ENCODE measurements around the gene C2CD2L.
"Not testable (repeated sequence)": the region's sequence is repeated elsewhere in the genome, so short reads cannot be mapped to it uniquely, and the experiment has no call there.

The C2CD2L gene

GRCh38 chr11:119126675-119127268 lies 19.6 kb downstream of the C2CD2L start:
- H3K36me3 Mint-ChIP-seq (ENCODE audit: insufficient read depth): peaks cover 59% of the 10 kb centered on the region
- no peak overlapping the region for H3K4me3 Mint-ChIP-seq
- peaks cover 19 to 32% of the 10 kb centered on the region in 2 donors for H3K4me1 Mint-ChIP-seq (ENCODE audit: low read depth in 2 of 2)
- no peaks in the 10 kb centered on the region for H3K27me3 Mint-ChIP-seq
- peak overlapping the region; percentile 73 to 81 for H3K27ac Mint-ChIP-seq
- H3K9me3 Mint-ChIP-seq: no peaks in the 10 kb centered on the region
- DNase-seq: no peak
- no peak for ATAC-seq (replicated peaks)

GRCh38 chr11:119130662-119131061 lies 23.5 kb downstream of the C2CD2L start:
- H3K4me3 Mint-ChIP-seq: no peak overlapping the region
- H3K27ac Mint-ChIP-seq: no peak overlapping the region
- peaks cover 57% of the 10 kb centered on the region for H3K36me3 Mint-ChIP-seq (ENCODE audit: insufficient read depth)
- H3K27me3 Mint-ChIP-seq: no peaks in the 10 kb centered on the region
- peaks cover 5 to 8% of the 10 kb centered on the region in 2 donors for H3K4me1 Mint-ChIP-seq (ENCODE audit: low read depth in 2 of 2)
- no peak for ATAC-seq (replicated peaks)
- no peak for DNase-seq
- no peaks in the 10 kb centered on the region for H3K9me3 Mint-ChIP-seq

DNA sequence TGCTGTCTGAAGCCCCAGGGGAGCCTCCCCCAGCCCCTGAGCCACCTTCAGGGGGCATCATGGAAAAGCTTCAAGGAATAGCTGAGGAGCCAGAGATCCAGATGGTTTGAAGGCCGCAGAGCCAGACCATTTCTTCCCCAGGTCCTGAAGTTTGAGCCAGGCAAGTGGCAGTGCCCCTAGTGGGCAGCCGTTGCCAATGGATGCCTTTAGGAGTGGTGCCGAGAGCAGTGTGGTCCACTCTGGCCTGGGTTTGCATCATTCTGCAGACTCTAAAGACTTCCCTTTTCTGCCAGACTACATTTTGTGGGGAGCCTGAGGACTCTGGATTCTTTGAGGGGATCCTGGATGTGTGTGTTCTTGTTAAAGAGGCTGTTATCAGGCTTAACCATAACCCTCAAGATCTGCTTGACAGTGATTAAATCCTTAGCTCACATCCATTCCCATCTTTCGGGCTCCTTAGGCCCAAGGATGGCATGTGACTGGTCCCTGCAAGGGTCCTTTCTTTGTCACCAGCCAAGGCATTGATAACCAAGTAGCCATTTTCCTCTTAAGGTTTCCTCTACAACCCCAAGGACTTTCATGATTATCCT lies 27.3 kb downstream of the C2CD2L start:
- no peak overlapping the region for H3K27ac Mint-ChIP-seq
- peak; percentile 33 for ATAC-seq (replicated peaks)

DNA sequence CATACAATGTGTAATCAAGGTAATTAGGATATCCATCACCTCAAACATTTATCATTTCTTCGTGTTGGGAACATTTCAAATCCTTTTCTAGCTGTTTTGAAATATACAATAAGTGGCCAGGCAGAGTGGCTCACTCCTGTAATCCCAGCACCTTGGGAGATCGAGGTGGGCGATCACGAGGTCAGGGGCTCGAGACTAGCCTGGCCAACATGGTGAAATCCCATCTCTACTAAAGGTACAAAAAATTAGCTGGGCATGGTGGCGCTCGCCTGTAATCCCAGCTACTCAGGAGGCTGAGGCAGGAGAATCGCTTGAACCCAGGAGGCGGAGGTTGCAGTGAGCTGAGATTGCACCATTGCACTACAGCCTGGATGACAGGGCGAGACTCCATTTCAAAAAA lies 32.1 kb downstream of the C2CD2L start:
- not testable (repeated sequence) for H3K4me3 Mint-ChIP-seq; DNase-seq; ATAC-seq (replicated peaks); H3K9me3 Mint-ChIP-seq; H3K36me3 Mint-ChIP-seq (ENCODE audit: insufficient read depth); H3K27ac Mint-ChIP-seq; H3K4me1 Mint-ChIP-seq (ENCODE audit: low read depth in 2 of 2)
- peaks cover 22 to 26% of the 10 kb centered on the region in 2 donors for H3K27me3 Mint-ChIP-seq

More for the DNA sequence above, 27.3 kb downstream of the C2CD2L start:
- H3K4me1 Mint-ChIP-seq (ENCODE audit: low read depth in 2 of 2): no peaks in the 10 kb centered on the region
- H3K36me3 Mint-ChIP-seq (ENCODE audit: insufficient read depth): peaks cover 31% of the 10 kb centered on the region
- H3K4me3 Mint-ChIP-seq: no peak overlapping the region
- H3K9me3 Mint-ChIP-seq: no peaks in the 10 kb centered on the region
- peaks cover 7 to 9% of the 10 kb centered on the region in 2 donors for H3K27me3 Mint-ChIP-seq
- no peak for DNase-seq

- DNase-seq (no peak), ATAC-seq (replicated peaks) (peak; percentile 33)
- Mint-ChIP-seq H3K27ac (no peak overlapping the region), H3K36me3 (ENCODE audit: insufficient read depth) (no peaks in the 10 kb centered on the region), H3K4me1 (ENCODE audit: low read depth in 2 of 2) (peaks cover 0 to 8% of the 10 kb centered on the region in 2 donors), H3K4me3 (no peak overlapping the region), H3K9me3 (no peaks in the 10 kb centered on the region), H3K27me3 (peaks cover 41 to 65% of the 10 kb centered on the region in 2 donors)
Measured at GRCh38 chr11:119144825-119145486, 37.8 kb downstream of the C2CD2L start.

GRCh38 chr11:119145551-119145950 lies 38.4 kb downstream of the C2CD2L start:
- no peaks in the 10 kb centered on the region for H3K36me3 Mint-ChIP-seq (ENCODE audit: insufficient read depth)
- ATAC-seq (replicated peaks) (no peak), DNase-seq (no peak)
- no peak overlapping the region for H3K27ac Mint-ChIP-seq
- no peaks in the 10 kb centered on the region for H3K9me3 Mint-ChIP-seq
- H3K4me1 Mint-ChIP-seq (ENCODE audit: low read depth in 2 of 2): peaks cover 0 to 8% of the 10 kb centered on the region in 2 donors
- H3K27me3 Mint-ChIP-seq: peaks cover 41 to 68% of the 10 kb centered on the region in 2 donors
- no peak overlapping the region for H3K4me3 Mint-ChIP-seq

GRCh38 chr11:119147604-119148333 lies 40.6 kb downstream of the C2CD2L start:
- Mint-ChIP-seq H3K4me3 (peak overlapping the region; percentile 60 to 69), H3K9me3 (no peaks in the 10 kb centered on the region), H3K27ac (no peak overlapping the region), H3K27me3 (peaks cover 34 to 80% of the 10 kb centered on the region in 2 donors), H3K36me3 (ENCODE audit: insufficient read depth) (no peaks in the 10 kb centered on the region), H3K4me1 (ENCODE audit: low read depth in 2 of 2) (peaks cover 0 to 8% of the 10 kb centered on the region in 2 donors)
- ATAC-seq (replicated peaks) (peak; percentile 78), DNase-seq (peak in 2 of 3 experiments; percentile 13 to 16)

DNA sequence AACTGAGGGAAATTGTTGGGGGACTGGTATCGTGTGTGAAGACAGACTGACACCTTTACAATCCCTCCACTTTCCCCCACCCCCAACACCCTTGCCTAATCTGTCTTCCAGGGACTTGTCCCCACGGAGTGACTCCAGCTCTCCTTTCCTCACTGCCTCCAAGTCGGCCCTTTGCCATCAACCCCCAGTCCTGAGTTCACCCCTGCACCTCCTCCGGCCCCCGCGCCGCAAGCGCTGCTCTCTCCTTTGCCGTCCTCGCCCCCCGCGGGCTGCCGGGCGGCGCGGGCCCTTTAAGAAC lies 41.5 kb downstream of the C2CD2L start:
- H3K4me1 Mint-ChIP-seq (ENCODE audit: low read depth in 2 of 2): peaks cover 0 to 8% of the 10 kb centered on the region in 2 donors

DNA sequence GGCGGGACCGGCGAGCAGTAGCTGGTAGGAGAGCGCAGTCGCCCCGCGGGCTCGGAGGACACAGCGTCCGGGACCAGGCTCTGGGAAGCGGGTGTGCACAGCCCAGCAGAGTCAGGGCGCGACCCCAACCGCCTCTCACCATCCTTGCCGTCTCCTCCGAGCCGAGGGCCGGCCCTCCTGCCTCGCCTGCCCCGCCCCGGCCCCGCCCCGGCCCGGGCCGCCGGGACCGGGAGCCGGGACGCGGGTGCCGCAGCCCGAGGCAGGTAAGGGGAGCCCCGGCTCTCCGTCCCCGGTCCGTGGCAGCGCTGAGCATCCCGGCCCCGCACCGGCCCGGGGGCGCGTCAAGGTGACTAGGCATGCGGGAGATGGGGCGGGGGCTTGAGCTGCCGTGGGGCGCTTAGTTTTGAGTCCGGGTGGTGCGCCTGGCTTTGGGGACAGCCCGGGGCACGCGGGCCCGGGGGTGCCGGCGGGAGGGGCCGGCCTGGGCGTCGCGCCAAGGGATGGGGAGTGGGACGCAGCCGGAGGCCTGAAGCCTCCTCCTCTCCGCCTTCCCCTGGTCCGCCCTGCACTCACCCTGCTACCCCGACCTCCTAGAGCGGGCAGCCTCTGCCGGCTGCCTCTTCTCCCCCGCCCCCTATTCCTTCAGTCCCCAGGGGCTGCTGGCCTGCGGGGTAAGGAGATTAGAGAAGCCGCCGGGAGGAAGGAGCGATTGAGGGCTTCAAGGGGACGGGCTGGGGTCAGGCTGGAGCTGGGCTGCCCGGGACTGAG lies 42.1 kb downstream of the C2CD2L start, which contains the start of gene ABCG4:
Gene ABCG4, plus strand, starts transcription at position 35 of the 768 bp plus-strand sequence. CDS start 914 bp downstream, outside the sequence.
- no peaks in the 10 kb centered on the region for H3K9me3 Mint-ChIP-seq
- ATAC-seq (replicated peaks): peak; percentile 42
- peaks cover 0 to 8% of the 10 kb centered on the region in 2 donors for H3K4me1 Mint-ChIP-seq (ENCODE audit: low read depth in 2 of 2)
- no peak for DNase-seq
- H3K4me3 Mint-ChIP-seq: peak within 1 kb of the TSS; percentile 60 to 69
- no peak within 1 kb of the TSS for H3K27ac Mint-ChIP-seq
- H3K27me3 Mint-ChIP-seq: peaks cover 41 to 82% of the 10 kb centered on the region in 2 donors
- no peaks in the 10 kb centered on the region for H3K36me3 Mint-ChIP-seq (ENCODE audit: insufficient read depth)

More for the DNA sequence above, 41.5 kb downstream of the C2CD2L start:
- Mint-ChIP-seq H3K36me3 (ENCODE audit: insufficient read depth) (no peaks in the 10 kb centered on the region), H3K27ac (no peak overlapping the region), H3K4me3 (peak overlapping the region; percentile 60 to 69), H3K27me3 (peaks cover 38 to 81% of the 10 kb centered on the region in 2 donors), H3K9me3 (no peaks in the 10 kb centered on the region)
- no peak for DNase-seq
- no peak for ATAC-seq (replicated peaks)

DNA sequence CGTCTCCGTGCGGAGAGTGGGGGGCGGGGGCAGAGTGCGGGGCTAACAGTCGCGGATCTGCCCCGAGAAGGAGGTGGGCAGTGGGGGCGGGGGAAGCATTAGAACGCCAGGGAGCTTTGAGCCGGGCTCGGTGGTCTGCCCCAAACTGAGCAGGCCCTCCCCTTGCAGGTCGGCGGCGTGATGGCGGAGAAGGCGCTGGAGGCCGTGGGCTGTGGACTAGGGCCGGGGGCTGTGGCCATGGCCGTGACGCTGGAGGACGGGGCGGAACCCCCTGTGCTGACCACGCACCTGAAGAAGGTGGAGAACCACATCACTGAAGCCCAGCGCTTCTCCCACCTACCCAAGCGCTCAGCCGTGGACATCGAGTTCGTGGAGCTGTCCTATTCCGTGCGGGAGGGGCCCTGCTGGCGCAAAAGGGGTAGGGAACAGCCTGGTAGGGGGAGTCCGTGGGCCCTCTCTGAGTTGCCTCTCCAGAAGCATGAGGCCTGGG lies 42.7 kb downstream of the C2CD2L start:
- peaks cover 0 to 8% of the 10 kb centered on the region in 2 donors for H3K4me1 Mint-ChIP-seq (ENCODE audit: low read depth in 2 of 2)
- DNase-seq: no peak
- no peak overlapping the region for H3K27ac Mint-ChIP-seq
- H3K27me3 Mint-ChIP-seq: peaks cover 42 to 86% of the 10 kb centered on the region in 2 donors
- ATAC-seq (replicated peaks): no peak
- H3K4me3 Mint-ChIP-seq: peak overlapping the region; percentile 36 to 40
- H3K36me3 Mint-ChIP-seq (ENCODE audit: insufficient read depth): no peaks in the 10 kb centered on the region
- no peaks in the 10 kb centered on the region for H3K9me3 Mint-ChIP-seq

- Mint-ChIP-seq H3K27me3 (peaks cover 45 to 86% of the 10 kb centered on the region in 2 donors), H3K36me3 (ENCODE audit: insufficient read depth) (no peaks in the 10 kb centered on the region), H3K27ac (no peak overlapping the region), H3K9me3 (no peaks in the 10 kb centered on the region), H3K4me3 (no peak overlapping the region), H3K4me1 (ENCODE audit: low read depth in 2 of 2) (peaks cover 0 to 8% of the 10 kb centered on the region in 2 donors)
- DNase-seq: no peak
- ATAC-seq (replicated peaks): no peak
Measured at GRCh38 chr11:119152043-119152442, 44.9 kb downstream of the C2CD2L start.

DNA sequence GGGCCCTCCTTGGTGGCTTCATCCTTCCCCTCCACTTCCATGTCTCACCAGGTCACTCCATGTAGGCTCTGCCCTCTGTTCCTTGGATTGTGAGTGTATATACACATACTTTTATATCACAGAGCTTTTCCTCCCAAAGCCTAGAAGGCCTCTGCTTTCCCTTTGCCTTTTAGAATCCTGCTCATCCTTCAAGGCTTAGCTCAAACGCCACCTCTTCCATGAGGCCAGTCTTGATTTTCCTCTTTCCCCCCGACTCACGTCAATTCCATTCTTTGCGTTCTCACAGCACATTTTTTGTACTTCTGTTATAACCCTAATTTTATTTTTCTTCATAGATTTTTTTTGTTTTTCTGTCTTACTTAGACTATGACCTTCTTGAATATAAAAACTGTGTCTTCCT lies 45.5 kb downstream of the C2CD2L start:
- Mint-ChIP-seq H3K4me1 (ENCODE audit: low read depth in 2 of 2) (peaks cover 0 to 7% of the 10 kb centered on the region in 2 donors), H3K36me3 (ENCODE audit: insufficient read depth) (no peaks in the 10 kb centered on the region), H3K4me3 (no peak overlapping the region), H3K27ac (no peak overlapping the region), H3K27me3 (peaks cover 40 to 81% of the 10 kb centered on the region in 2 donors), H3K9me3 (no peaks in the 10 kb centered on the region)
- ATAC-seq (replicated peaks) (no peak), DNase-seq (no peak)

Data from effector memory CD8-positive, alpha-beta T cell (primary cell).